Activated CD4-positive, alpha-beta T cell treated with anti-CD3 and anti-CD28 coated beads for 36 hours (primary cell): ENCODE measurements around the gene SNIP1. TPM values are rescaled to one million over a fixed set of nuclear protein-coding genes. Genes with fewer than 3 reads are reported as not detected.

Experiments
- ATAC-seq: fragments of 200-7000 bp; cut with Tn5 transposase; one replicate; pipeline ENCODE4 v1.10.0; 2021; ENCODE audit warnings: mild to moderate bottlenecking, moderate library complexity
- CTCF ChIA-PET: fragments of 350-600 bp; sonication (Branson Sonifier 250); formaldehyde crosslinking; loops from one replicate; lab custom pipeline; 2021; ENCODE audit warnings: antibody characterized with exemption; lab: Charles Lee
- POLR2A ChIA-PET: fragments of 350-600 bp; sonication (Branson Sonifier 250); formaldehyde crosslinking; loops from one replicate; lab custom pipeline; 2021; ENCODE audit warnings: antibody characterized with exemption, inconsistent platforms; lab: Charles Lee
- DNase-seq: peaks from one replicate; pipeline ENCODE4 v3.0.0-alpha.2; 2020
- H3K27ac Mint-ChIP-seq: one replicate; pipeline ENCODE4 v1.8.0; 2021; ENCODE audit warnings: mixed read lengths
- H3K27me3 Mint-ChIP-seq: one replicate; pipeline ENCODE4 v1.8.0; 2021; ENCODE audit warnings: mixed read lengths
- H3K36me3 Mint-ChIP-seq: one replicate; pipeline ENCODE4 v1.8.0; 2021; ENCODE audit warnings: low read depth, mixed read lengths
- H3K4me1 Mint-ChIP-seq: one replicate; pipeline ENCODE4 v1.8.0; 2021; ENCODE audit warnings: mixed read lengths
- H3K4me3 Mint-ChIP-seq: one replicate; pipeline ENCODE4 v1.8.0; 2021; ENCODE audit warnings: mild to moderate bottlenecking, moderate library complexity, mixed read lengths
- H3K9me3 Mint-ChIP-seq: one replicate; pipeline ENCODE4 v1.8.0; 2021; ENCODE audit warnings: low read depth, mixed read lengths
- intact Hi-C, 2 experiments: fragments of 100-400 bp; cut with DNase I in 1 of 2; cut with micrococcal nuclease in 1 of 2; formaldehyde crosslinking; loops; one replicate each; pipeline versions ENCODE4 v1.14.2 to v1.15.1; 2022 to 2024; cut with DNase I, micrococcal nuclease
- microRNA-seq: library from miRNA; unstranded; fragments of <30 nt; microRNA quantifications from one replicate; pipeline ENCODE4 v1.2.0, GENCODE V29; 2021; ENCODE audit warnings: borderline replicate concordance
- total RNA-seq, 2 experiments: library from RNA; stranded (reverse); gene quantifications; one replicate each; pipeline ENCODE4 v1.2.3, GENCODE V29; 2021

SNIP1 gene
- total RNA-seq, 2 experiments from 2014 or later: 18.7 to 21.3 TPM

- DNase-seq (no peak), ATAC-seq (no peak)
- CTCF ChIA-PET: interaction anchor here (0.6 to 4.7 kb wide), 30 partner anchors 9 to 1951 kb away, joined by 3 to 194 read pairs (median 4); partner anchors contain the start of genes GNL2, MEAF6, SNIP1 and ZC3H12A
- intact Hi-C loops: loop anchor here (1.0 kb wide), 2 partner anchors 8 to 32 kb away; no protein-coding TSS in a partner anchor
- H3K27ac Mint-ChIP-seq: peak overlapping the region; percentile 56
- peaks cover 13% of the 10 kb centered on the region for H3K4me1 Mint-ChIP-seq
- POLR2A ChIA-PET: interaction anchor here (0.6 to 3.9 kb wide), 4 partner anchors 9 to 27 kb away, joined by 4 to 30 read pairs (median 4); partner anchors contain the start of genes MEAF6 and ZC3H12A
- no peaks in the 10 kb centered on the region for H3K9me3 Mint-ChIP-seq
- H3K27me3 Mint-ChIP-seq: no peaks in the 10 kb centered on the region
- H3K4me3 Mint-ChIP-seq: no peak overlapping the region
- peaks cover 24% of the 10 kb centered on the region for H3K36me3 Mint-ChIP-seq
Measured at GRCh38 chr1:37487619-37487984, 66.5 kb downstream of the SNIP1 start.

GRCh38 chr1:37486680-37487618 is 67.1 kb downstream of the SNIP1 start:
- H3K9me3 Mint-ChIP-seq: no peaks in the 10 kb centered on the region
- H3K27ac Mint-ChIP-seq: peak overlapping the region; percentile 56
- H3K36me3 Mint-ChIP-seq: peaks cover 29% of the 10 kb centered on the region
- peaks cover 17% of the 10 kb centered on the region for H3K4me1 Mint-ChIP-seq
- intact Hi-C loops: loop anchor here (1.0 kb wide), 2 partner anchors 8 to 32 kb away; no protein-coding TSS in a partner anchor
- ATAC-seq: peak; percentile 74
- no peaks in the 10 kb centered on the region for H3K27me3 Mint-ChIP-seq
- peak; percentile 87 for DNase-seq
- ChIA-PET CTCF (interaction anchor here (0.6 to 4.7 kb wide), 32 partner anchors 9 to 1950 kb away, joined by 3 to 194 read pairs (median 4); partner anchors contain the start of genes GNL2, MEAF6, SNIP1 and ZC3H12A), POLR2A (interaction anchor here (0.6 to 3.9 kb wide), 9 partner anchors 8 to 541 kb away, joined by 3 to 30 read pairs (median 4); partner anchors contain the start of genes MEAF6 and ZC3H12A)
- H3K4me3 Mint-ChIP-seq: no peak overlapping the region

GRCh38 chr1:37485902-37486679 is 68.0 kb downstream of the SNIP1 start:
- H3K27me3 Mint-ChIP-seq: no peaks in the 10 kb centered on the region
- POLR2A ChIA-PET: interaction anchor here (0.6 to 3.9 kb wide), 4 partner anchors 10 to 71 kb away, joined by 3 to 30 read pairs (median 3); partner anchors contain the start of gene ZC3H12A
- intact Hi-C loops: no loop called here

More at GRCh38 chr1:37485902-37486679, 68.0 kb downstream of the SNIP1 start:
- Mint-ChIP-seq H3K4me3 (no peak overlapping the region), H3K27ac (no peak overlapping the region), H3K36me3 (peaks cover 37% of the 10 kb centered on the region), H3K4me1 (peaks cover 26% of the 10 kb centered on the region), H3K9me3 (no peaks in the 10 kb centered on the region)
- CTCF ChIA-PET: interaction anchor here (0.6 to 4.7 kb wide), 10 partner anchors 8 to 196 kb away, joined by 3 to 194 read pairs (median 20); partner anchors contain the start of gene MEAF6
- DNase-seq: no peak
- no peak for ATAC-seq

Small RNA genes lying within 50 kb of the gene (microRNA-seq; reads per million reads assigned to microRNA genes)
- gene MIR5581: 2.1 reads per million

Other genes with a start within 250 kb of the SNIP1 start
- 10 to 100 TPM; 29.7 to 31.2 TPM for gene ZC3H12A, start 79.7 kb downstream of the SNIP1 start, total RNA-seq
- gene MEAF6, start 39.5 kb downstream of the SNIP1 start, total RNA-seq: 10 to 100 TPM; 66.8 to 72.2 TPM
- under 1 TPM in 1 of 2 experiments, not detected in 1; 0.16 TPM for gene DNALI1, start 2.6 kb upstream of the SNIP1 start, total RNA-seq
- gene GNL2, start 41.6 kb upstream of the SNIP1 start, total RNA-seq: 10 to 100 TPM; 82.3 to 98.8 TPM
- gene RSPO1, start 80.6 kb upstream of the SNIP1 start, total RNA-seq: not detected
- 10 to 100 TPM; 61.2 to 61.7 TPM for gene CDCA8, start 138.2 kb upstream of the SNIP1 start, total RNA-seq
- under 1 TPM; 0.43 to 0.51 TPM for gene EPHA10, start 210.8 kb upstream of the SNIP1 start, total RNA-seq
- 1 to 10 TPM; 1.0 TPM for gene MANEAL, start 239.6 kb upstream of the SNIP1 start, total RNA-seq